Astrocyte (in vitro differentiated cells and primary cell): ENCODE data around the gene GJA1. TPM values are rescaled to one million over a fixed set of nuclear protein-coding genes. Genes with fewer than 3 reads are reported as not detected.

Source experiments
- DNase-seq: peaks from one replicate; pipeline ENCODE4 v3.0.0-alpha.2; 2010; ENCODE audit warnings: low read depth
- FAIRE-seq: peaks from 2 replicates; lab custom pipeline; 2011; peaks lifted over from hg19 to GRCh38; lab: Jason Lieb, UNC
- H2AFZ ChIP-seq: 2 replicates; pipeline ENCODE4 v1.6.0; 2012; ENCODE audit warnings: low read depth, low read length, inconsistent platforms
- H3K27ac ChIP-seq: 2 replicates; pipeline ENCODE4 v1.5.1; 2011; ENCODE audit warnings: low read depth, low read length, inconsistent platforms
- H3K27me3 ChIP-seq: 2 replicates; pipeline ENCODE4 v1.6.0; 2011; ENCODE audit warnings: low read length, inconsistent platforms; ENCODE audit not compliant: insufficient read depth
- H3K36me3 ChIP-seq: 2 replicates; pipeline ENCODE4 v1.5.1; 2011; ENCODE audit warnings: low read length, inconsistent platforms; ENCODE audit not compliant: insufficient read depth
- H3K4me1 ChIP-seq: 2 replicates; pipeline ENCODE4 v1.5.1; 2011; ENCODE audit warnings: low read length, inconsistent platforms; ENCODE audit not compliant: insufficient read depth
- H3K4me2 ChIP-seq: 2 replicates; pipeline ENCODE4 v1.6.0; 2012; ENCODE audit warnings: low read length, inconsistent platforms
- H3K4me3 ChIP-seq: 2 replicates; pipeline ENCODE4 v1.5.1; 2011; ENCODE audit warnings: low read depth, mild to moderate bottlenecking, low read length, inconsistent platforms; ENCODE audit not compliant: insufficient read depth
- H3K79me2 ChIP-seq: 2 replicates; pipeline ENCODE4 v1.6.0; 2012; ENCODE audit warnings: mild to moderate bottlenecking, low read length, inconsistent platforms; ENCODE audit not compliant: insufficient read depth
- H3K9ac ChIP-seq: 2 replicates; pipeline ENCODE4 v1.6.0; 2012; ENCODE audit warnings: mild to moderate bottlenecking, low read length, inconsistent platforms
- H3K9me3 ChIP-seq: 2 replicates; pipeline ENCODE4 v1.5.1; 2012; ENCODE audit warnings: low read depth, mild to moderate bottlenecking, low read length, inconsistent platforms; ENCODE audit not compliant: insufficient read depth
- H4K20me1 ChIP-seq: 2 replicates; pipeline ENCODE4 v1.6.0; 2012; ENCODE audit warnings: low read length, inconsistent platforms; ENCODE audit not compliant: insufficient read depth
- H3K27ac Mint-ChIP-seq: one replicate; pipeline ENCODE4 v1.8.0; 2021; ENCODE audit warnings: mild to moderate bottlenecking, mixed read lengths; ENCODE audit not compliant: unreplicated experiment
- H3K27me3 Mint-ChIP-seq: one replicate; pipeline ENCODE4 v1.8.0; 2021; ENCODE audit warnings: low read depth, mixed read lengths; ENCODE audit not compliant: unreplicated experiment
- H3K36me3 Mint-ChIP-seq: one replicate; pipeline ENCODE4 v1.8.0; 2021; ENCODE audit warnings: low read depth, mixed read lengths; ENCODE audit not compliant: unreplicated experiment
- H3K4me1 Mint-ChIP-seq: one replicate; pipeline ENCODE4 v1.8.0; 2021; ENCODE audit warnings: low read depth, mixed read lengths; ENCODE audit not compliant: unreplicated experiment
- H3K4me3 Mint-ChIP-seq: one replicate; pipeline ENCODE4 v1.8.0; 2021; ENCODE audit warnings: mild to moderate bottlenecking, moderate library complexity, mixed read lengths; ENCODE audit not compliant: unreplicated experiment
- H3K9me3 Mint-ChIP-seq: one replicate; pipeline ENCODE4 v1.8.0; 2021; ENCODE audit warnings: mild to moderate bottlenecking, mixed read lengths; ENCODE audit not compliant: unreplicated experiment
- CTCF ChIP-seq: IDR thresholded peaks from 2 replicates; pipeline ENCODE4 v1.5.1; 2011; ENCODE audit warnings: low read depth, mild to moderate bottlenecking, inconsistent platforms, low read length, moderate library complexity; ENCODE audit not compliant: insufficient read depth
- EZH2 ChIP-seq: IDR thresholded peaks from 2 replicates; pipeline ENCODE4 v1.6.1; 2012; ENCODE audit warnings: mild to moderate bottlenecking, low read length, inconsistent platforms; ENCODE audit not compliant: insufficient read depth
- total RNA-seq: library from RNA; stranded (reverse); gene quantifications from 2 replicates; pipeline ENCODE4 v1.2.1, GENCODE V29; 2021

The GJA1 gene
- total RNA-seq, 1 donor from 2014 or later, result 433 TPM

GRCh38 chr6:121398127-121398526 is 37.3 kb upstream of the GJA1 start:
- H3K9ac ChIP-seq, result no peak overlapping the region
- H3K27me3 ChIP-seq, result no peaks in the 10 kb centered on the region
- no peaks in the 10 kb centered on the region for H3K9me3 Mint-ChIP-seq
- H4K20me1 ChIP-seq, result no peaks in the 10 kb centered on the region
- H3K79me2 ChIP-seq, result no peaks in the 10 kb centered on the region
- H2AFZ ChIP-seq, result no peak overlapping the region
- FAIRE-seq, result no peak
- DNase-seq, result no peak
- H3K4me3 ChIP-seq, result no peak overlapping the region
- TF ChIP-seq EZH2 (no peak), CTCF (no peak)
- H3K36me3 Mint-ChIP-seq, result no peaks in the 10 kb centered on the region
- H3K4me1 ChIP-seq, result no peaks in the 10 kb centered on the region
- no peaks in the 10 kb centered on the region for H3K4me1 Mint-ChIP-seq
- H3K36me3 ChIP-seq, result no peaks in the 10 kb centered on the region
- no peak overlapping the region for H3K4me2 ChIP-seq
- H3K27ac Mint-ChIP-seq, result no peak overlapping the region
- H3K27me3 Mint-ChIP-seq, result no peaks in the 10 kb centered on the region
- no peak overlapping the region for H3K27ac ChIP-seq
- no peak overlapping the region for H3K4me3 Mint-ChIP-seq
- H3K9me3 ChIP-seq, result no peaks in the 10 kb centered on the region

GRCh38 chr6:121399966-121400365 is 35.5 kb upstream of the GJA1 start:
- Histone ChIP-seq H3K4me3 (no peak overlapping the region), H3K27me3 (no peaks in the 10 kb centered on the region), H3K27ac (no peak overlapping the region), H3K36me3 (no peaks in the 10 kb centered on the region), H3K4me2 (no peak overlapping the region), H4K20me1 (no peaks in the 10 kb centered on the region), H3K9me3 (no peaks in the 10 kb centered on the region), H3K79me2 (no peaks in the 10 kb centered on the region), H2AFZ (no peak overlapping the region), H3K9ac (no peak overlapping the region), H3K4me1 (no peaks in the 10 kb centered on the region)
- Mint-ChIP-seq H3K36me3 (no peaks in the 10 kb centered on the region), H3K4me1 (no peaks in the 10 kb centered on the region), H3K4me3 (no peak overlapping the region), H3K9me3 (no peaks in the 10 kb centered on the region), H3K27ac (no peak overlapping the region), H3K27me3 (no peaks in the 10 kb centered on the region)
- TF ChIP-seq CTCF, result no peak
- no peak for TF ChIP-seq EZH2
- no peak for FAIRE-seq
- DNase-seq, result no peak

- no peak overlapping the region for H3K4me3 Mint-ChIP-seq
- Histone ChIP-seq H2AFZ (no peak overlapping the region), H3K36me3 (no peaks in the 10 kb centered on the region), H3K4me3 (no peak overlapping the region), H3K9ac (no peak overlapping the region), H3K79me2 (no peaks in the 10 kb centered on the region), H4K20me1 (no peaks in the 10 kb centered on the region), H3K4me2 (no peak overlapping the region), H3K4me1 (no peaks in the 10 kb centered on the region), H3K27ac (no peak overlapping the region), H3K9me3 (no peaks in the 10 kb centered on the region), H3K27me3 (no peaks in the 10 kb centered on the region)
- no peaks in the 10 kb centered on the region for H3K36me3 Mint-ChIP-seq
- no peak overlapping the region for H3K27ac Mint-ChIP-seq
- H3K27me3 Mint-ChIP-seq, result no peaks in the 10 kb centered on the region
- FAIRE-seq (no peak), DNase-seq (no peak)
- H3K9me3 Mint-ChIP-seq, result no peaks in the 10 kb centered on the region
- no peaks in the 10 kb centered on the region for H3K4me1 Mint-ChIP-seq
- no peak for TF ChIP-seq CTCF
- TF ChIP-seq EZH2, result no peak
These were observed 31.5 kb upstream of the GJA1 start for GRCh38 chr6:121403964-121404363.
